AG09309 (cell line): ENCODE data around the gene CTLA4.

Experiments
- DNase-seq: peaks from one replicate; pipeline ENCODE4 v3.0.0-alpha.2; 2010; ENCODE audit warnings: low read depth
- H3K4me3 ChIP-seq: 2 replicates; pipeline ENCODE4 v1.5.1; 2011; ENCODE audit warnings: mild to moderate bottlenecking, low read depth, low read length, moderate library complexity; ENCODE audit not compliant: control insufficient read depth
- TF ChIP-seq, protein P1 (sequence below): IDR thresholded peaks from 2 replicates; pipeline ENCODE4 v1.5.1; 2011; ENCODE audit warnings: mild to moderate bottlenecking, low read depth, low read length, inconsistent platforms; ENCODE audit not compliant: insufficient read depth, control insufficient read depth; ENCODE audit errors: missing control alignments

The CTLA4 gene

DNA sequence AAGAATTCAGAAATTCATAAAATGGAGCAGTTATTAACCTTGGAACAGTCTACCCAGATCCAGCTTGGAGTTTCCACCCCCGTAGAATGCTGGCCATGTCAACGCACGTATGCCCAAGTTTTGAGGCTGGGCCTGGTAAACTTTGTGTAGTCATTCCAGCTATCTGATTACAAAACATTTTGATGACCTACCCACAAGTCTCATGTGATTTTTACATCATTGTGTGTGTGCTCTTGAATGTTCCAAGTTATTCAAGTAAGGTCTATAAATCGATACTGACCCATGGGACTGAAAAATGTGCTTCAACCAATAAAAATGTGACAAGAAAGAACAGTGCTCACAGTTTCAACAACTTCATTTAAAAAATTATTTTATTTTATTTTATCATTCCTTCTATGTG is 36.5 kb downstream of the CTLA4 start:
- TF ChIP-seq, protein P1, sequence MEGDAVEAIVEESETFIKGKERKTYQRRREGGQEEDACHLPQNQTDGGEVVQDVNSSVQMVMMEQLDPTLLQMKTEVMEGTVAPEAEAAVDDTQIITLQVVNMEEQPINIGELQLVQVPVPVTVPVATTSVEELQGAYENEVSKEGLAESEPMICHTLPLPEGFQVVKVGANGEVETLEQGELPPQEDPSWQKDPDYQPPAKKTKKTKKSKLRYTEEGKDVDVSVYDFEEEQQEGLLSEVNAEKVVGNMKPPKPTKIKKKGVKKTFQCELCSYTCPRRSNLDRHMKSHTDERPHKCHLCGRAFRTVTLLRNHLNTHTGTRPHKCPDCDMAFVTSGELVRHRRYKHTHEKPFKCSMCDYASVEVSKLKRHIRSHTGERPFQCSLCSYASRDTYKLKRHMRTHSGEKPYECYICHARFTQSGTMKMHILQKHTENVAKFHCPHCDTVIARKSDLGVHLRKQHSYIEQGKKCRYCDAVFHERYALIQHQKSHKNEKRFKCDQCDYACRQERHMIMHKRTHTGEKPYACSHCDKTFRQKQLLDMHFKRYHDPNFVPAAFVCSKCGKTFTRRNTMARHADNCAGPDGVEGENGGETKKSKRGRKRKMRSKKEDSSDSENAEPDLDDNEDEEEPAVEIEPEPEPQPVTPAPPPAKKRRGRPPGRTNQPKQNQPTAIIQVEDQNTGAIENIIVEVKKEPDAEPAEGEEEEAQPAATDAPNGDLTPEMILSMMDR, result no peak
- no peak overlapping the region for H3K4me3 ChIP-seq
- no peak for DNase-seq

DNA sequence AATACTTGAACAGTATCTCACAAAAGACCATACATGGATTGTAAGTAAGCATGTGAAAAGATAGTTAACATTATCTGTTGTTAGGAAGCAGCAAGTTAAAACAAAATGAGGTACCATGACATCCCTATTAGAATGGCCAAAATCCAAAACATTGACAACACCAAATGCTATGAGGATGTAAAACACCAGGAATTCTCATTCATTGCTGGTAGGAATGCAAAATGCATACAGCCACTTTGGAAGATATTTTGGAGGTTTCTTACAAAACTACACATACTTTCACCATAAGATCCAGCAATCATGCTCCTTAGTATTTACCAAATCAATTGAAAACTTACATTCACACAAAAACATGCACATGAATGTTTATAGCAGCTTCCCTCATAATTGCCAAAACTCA is 38.1 kb downstream of the CTLA4 start:
- TF ChIP-seq, protein P1, result no peak
- H3K4me3 ChIP-seq, result no peak overlapping the region

DNA sequence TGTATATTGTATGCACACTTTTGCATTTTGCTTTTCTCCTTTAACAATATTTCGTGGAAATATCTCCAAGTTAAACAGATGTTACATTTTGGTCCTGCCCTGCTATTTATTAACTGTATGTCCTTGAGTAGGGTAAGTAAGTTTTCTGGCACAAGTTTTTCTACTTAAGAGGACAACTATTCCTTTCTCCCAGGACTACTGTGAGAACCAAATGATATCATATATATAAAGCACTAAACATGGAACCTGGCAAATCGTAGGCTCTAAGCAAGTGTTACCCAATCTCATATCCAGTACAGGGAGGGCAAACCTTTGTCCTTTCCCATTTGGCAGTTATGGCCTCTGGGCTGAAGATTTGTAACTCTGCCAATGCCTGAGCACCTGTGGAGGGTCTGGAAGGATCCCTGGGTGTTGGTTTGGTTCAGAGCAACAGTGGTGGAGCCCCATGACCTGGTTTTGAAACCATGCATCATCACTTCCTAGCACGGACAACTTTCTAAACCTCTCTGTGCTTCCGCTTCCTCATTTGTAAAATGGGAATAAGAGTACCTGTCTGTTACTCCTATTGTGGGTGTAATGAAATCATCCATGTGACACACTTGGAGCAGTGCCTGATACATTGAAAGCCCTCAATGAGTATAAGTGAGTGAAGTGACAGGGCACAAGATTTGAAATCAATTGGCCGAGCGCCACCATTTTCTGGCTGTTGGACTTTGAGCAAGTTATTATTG is 40.7 kb downstream of the CTLA4 start:
- TF ChIP-seq, protein P1, result no peak
- DNase-seq, result no peak
- H3K4me3 ChIP-seq, result no peak overlapping the region

More for the DNA sequence above, 38.1 kb downstream of the CTLA4 start:
- DNase-seq, result no peak

DNA sequence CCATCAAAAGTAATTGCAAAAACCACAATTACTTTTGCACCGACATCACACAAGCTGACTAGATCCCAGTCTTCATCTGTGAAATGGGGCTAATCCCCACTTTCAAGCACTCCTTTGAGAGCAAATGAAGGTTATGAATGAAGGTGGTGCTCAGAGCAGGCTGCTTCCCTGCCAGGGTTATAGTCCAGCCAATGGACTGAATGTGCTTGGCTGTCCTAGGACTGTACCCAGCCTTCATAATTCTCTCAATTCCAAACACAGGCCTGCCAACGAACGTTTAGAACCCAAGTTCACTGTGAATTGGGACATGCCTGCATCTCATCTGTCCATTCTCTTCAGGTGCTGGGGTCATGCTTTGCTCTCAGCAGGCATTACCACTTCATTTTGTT is 41.2 kb downstream of the CTLA4 start:
- no peak for DNase-seq
- no peak overlapping the region for H3K4me3 ChIP-seq
- TF ChIP-seq, protein P1, result no peak

DNA sequence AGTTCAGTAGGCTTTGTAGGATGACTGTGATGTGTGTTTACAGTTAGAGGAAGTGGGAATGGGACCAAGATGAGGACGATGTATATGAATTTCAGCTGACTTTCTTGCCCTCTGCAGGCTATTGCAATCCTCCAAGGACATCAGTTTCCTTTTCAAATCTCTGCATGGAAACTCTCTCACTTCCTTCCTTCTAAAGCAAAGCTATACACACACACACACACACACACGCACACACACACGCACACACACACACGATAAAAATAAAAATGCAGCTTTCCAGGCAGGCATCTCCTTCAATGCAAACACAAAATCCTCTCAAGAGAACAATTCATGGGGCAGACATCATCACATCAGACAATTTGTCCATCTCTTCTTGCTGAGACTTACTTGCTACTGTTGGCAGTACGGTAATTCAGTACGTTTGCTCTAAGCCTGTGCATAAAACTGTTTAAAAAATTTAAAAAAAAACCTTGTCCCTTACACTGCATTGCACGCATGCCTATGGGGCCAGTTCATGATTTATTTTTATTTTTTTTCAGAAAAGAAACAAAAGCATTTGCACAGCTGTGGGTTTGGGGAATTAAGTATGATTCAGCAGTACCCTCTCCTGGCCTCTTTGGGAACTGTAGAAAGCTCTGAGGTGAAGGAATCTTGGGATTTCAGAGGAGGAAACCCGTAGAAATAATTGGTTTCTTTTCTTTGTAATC is 41.8 kb downstream of the CTLA4 start:
- TF ChIP-seq, protein P1, result peak; percentile 78
- H3K4me3 ChIP-seq, result peak overlapping the region; percentile 2; the same call in 1 of the 2 replicates
- DNase-seq, result peak; percentile 23

DNA sequence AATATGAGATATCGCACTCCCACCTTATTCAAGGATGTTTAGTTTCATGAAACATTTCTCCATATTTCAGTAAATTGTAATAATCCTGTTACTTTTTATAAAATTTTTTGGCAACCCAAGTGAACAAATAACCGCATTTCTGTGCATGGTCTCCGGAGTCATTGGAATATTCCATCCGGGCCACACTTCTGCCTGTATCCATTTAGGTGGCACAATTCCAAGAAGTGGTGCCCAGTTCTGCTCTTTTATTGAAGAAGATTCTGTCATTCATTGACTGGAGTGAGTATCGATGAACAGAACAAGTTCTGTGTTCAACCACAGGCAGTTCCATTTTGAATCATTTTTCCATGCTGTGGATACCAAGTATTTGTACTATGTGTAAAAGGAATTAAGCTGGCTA is 42.4 kb downstream of the CTLA4 start:
- no peak for DNase-seq
- no peak overlapping the region for H3K4me3 ChIP-seq
- TF ChIP-seq, protein P1, result no peak
